ENCODE measurements around the gene FYN.

- TF ChIP-seq, protein P1, sequence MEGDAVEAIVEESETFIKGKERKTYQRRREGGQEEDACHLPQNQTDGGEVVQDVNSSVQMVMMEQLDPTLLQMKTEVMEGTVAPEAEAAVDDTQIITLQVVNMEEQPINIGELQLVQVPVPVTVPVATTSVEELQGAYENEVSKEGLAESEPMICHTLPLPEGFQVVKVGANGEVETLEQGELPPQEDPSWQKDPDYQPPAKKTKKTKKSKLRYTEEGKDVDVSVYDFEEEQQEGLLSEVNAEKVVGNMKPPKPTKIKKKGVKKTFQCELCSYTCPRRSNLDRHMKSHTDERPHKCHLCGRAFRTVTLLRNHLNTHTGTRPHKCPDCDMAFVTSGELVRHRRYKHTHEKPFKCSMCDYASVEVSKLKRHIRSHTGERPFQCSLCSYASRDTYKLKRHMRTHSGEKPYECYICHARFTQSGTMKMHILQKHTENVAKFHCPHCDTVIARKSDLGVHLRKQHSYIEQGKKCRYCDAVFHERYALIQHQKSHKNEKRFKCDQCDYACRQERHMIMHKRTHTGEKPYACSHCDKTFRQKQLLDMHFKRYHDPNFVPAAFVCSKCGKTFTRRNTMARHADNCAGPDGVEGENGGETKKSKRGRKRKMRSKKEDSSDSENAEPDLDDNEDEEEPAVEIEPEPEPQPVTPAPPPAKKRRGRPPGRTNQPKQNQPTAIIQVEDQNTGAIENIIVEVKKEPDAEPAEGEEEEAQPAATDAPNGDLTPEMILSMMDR (conservative IDR thresholded peaks at IDR 0.05; ENCODE audit: low read depth, low read length): no peak
- no peak for TF ChIP-seq EZH2 (IDR thresholded peaks at IDR 0.05; ENCODE audit: borderline replicate concordance, low read depth, low read length, poor library complexity, severe bottlenecking)
Measured at GRCh38 chr6:111875741-111876140, 2.5 kb upstream of the FYN start.
